H9 (cell line): ENCODE measurements around the gene TENT5D. TPM values are rescaled to one million over a fixed set of nuclear protein-coding genes. Genes with fewer than 3 reads are reported as not detected.

ENCODE experiments used
- DNase-seq: peaks from one replicate; pipeline ENCODE4 v3.0.0-alpha.2; 2017
- H2AFZ ChIP-seq: one replicate; pipeline ENCODE4 v1.6.1; 2013; ENCODE audit warnings: mild to moderate bottlenecking, low read length, control low read depth, moderate library complexity
- H2AK5ac ChIP-seq: 2 replicates; pipeline ENCODE4 v1.6.1; 2013; ENCODE audit warnings: low read length, control low read depth, mixed read lengths; ENCODE audit not compliant: insufficient read length
- H2BK120ac ChIP-seq: one replicate; pipeline ENCODE4 v1.6.1; 2013; ENCODE audit warnings: low read depth, mild to moderate bottlenecking, low read length, control low read depth, inconsistent platforms; ENCODE audit not compliant: poor library complexity, severe bottlenecking
- H2BK12ac ChIP-seq: 2 replicates; pipeline ENCODE4 v1.6.1; 2013; ENCODE audit warnings: low read length, control low read depth, mixed read lengths, low read depth; ENCODE audit not compliant: insufficient read length
- H2BK15ac ChIP-seq: 2 replicates; pipeline ENCODE4 v1.6.1; 2013; ENCODE audit warnings: low read depth, low read length, control low read depth
- H2BK20ac ChIP-seq: one replicate; pipeline ENCODE4 v1.6.1; 2013; ENCODE audit warnings: low read depth, mild to moderate bottlenecking, low read length, control low read depth, inconsistent platforms; ENCODE audit not compliant: poor library complexity, severe bottlenecking
- H2BK5ac ChIP-seq: 2 replicates; pipeline ENCODE4 v1.6.1; 2013; ENCODE audit warnings: low read length, control low read depth, mixed read lengths; ENCODE audit not compliant: insufficient read length
- H3K14ac ChIP-seq: 2 replicates; pipeline ENCODE4 v1.6.1; 2013; ENCODE audit warnings: low read length, control low read depth; ENCODE audit not compliant: insufficient read depth
- H3K18ac ChIP-seq: 2 replicates; pipeline ENCODE4 v1.6.1; 2013; ENCODE audit warnings: low read depth, mild to moderate bottlenecking, mixed read lengths, low read length, control low read depth; ENCODE audit not compliant: insufficient read length
- H3K23ac ChIP-seq: 2 replicates; pipeline ENCODE4 v1.6.1; 2013; ENCODE audit warnings: low read length, control low read depth, mixed read lengths, low read depth; ENCODE audit not compliant: insufficient read length
- H3K23me2 ChIP-seq: 2 replicates; pipeline ENCODE4 v1.6.1; 2013; ENCODE audit warnings: low read depth, mild to moderate bottlenecking, mixed read lengths, low read length, control low read depth; ENCODE audit not compliant: insufficient read length, poor library complexity, severe bottlenecking
- H3K27ac ChIP-seq: 2 replicates; pipeline ENCODE4 v1.5.1; 2013; ENCODE audit warnings: low read length, control low read depth, mixed read lengths, low read depth; ENCODE audit not compliant: insufficient read length
- H3K27me3 ChIP-seq: 2 replicates; pipeline ENCODE4 v1.6.1; 2013; ENCODE audit warnings: low read length, control low read depth, inconsistent platforms; ENCODE audit not compliant: insufficient read depth
- H3K4ac ChIP-seq: 2 replicates; pipeline ENCODE4 v1.6.1; 2013; ENCODE audit warnings: low read depth, mild to moderate bottlenecking, control low read depth, inconsistent platforms, low read length, moderate library complexity
- H3K4me1 ChIP-seq: 2 replicates; pipeline ENCODE4 v1.6.1; 2013; ENCODE audit warnings: low read length, control low read depth, inconsistent platforms; ENCODE audit not compliant: insufficient read depth
- H3K4me2 ChIP-seq: 2 replicates; pipeline ENCODE4 v1.6.1; 2013; ENCODE audit warnings: low read length, control low read depth, mixed read lengths; ENCODE audit not compliant: insufficient read length, insufficient read depth
- H3K56ac ChIP-seq: 2 replicates; pipeline ENCODE4 v1.6.1; 2013; ENCODE audit warnings: low read depth, mild to moderate bottlenecking, mixed read lengths, low read length, control low read depth; ENCODE audit not compliant: insufficient read length
- H3K79me1 ChIP-seq: 2 replicates; pipeline ENCODE4 v1.6.1; 2013; ENCODE audit warnings: low read depth, mild to moderate bottlenecking, moderate library complexity, low read length, control low read depth, inconsistent platforms; ENCODE audit not compliant: insufficient read depth, poor library complexity, severe bottlenecking
- H3K79me2 ChIP-seq: 2 replicates; pipeline ENCODE4 v1.6.1; 2013; ENCODE audit warnings: low read length, control low read depth, inconsistent platforms; ENCODE audit not compliant: insufficient read depth
- H3K9ac ChIP-seq: 2 replicates; pipeline ENCODE4 v1.6.1; 2013; ENCODE audit warnings: low read length, control low read depth, mixed read lengths; ENCODE audit not compliant: insufficient read length; ENCODE audit errors: extremely low read depth
- H3K9me3 ChIP-seq: one replicate; pipeline ENCODE4 v1.6.1; 2013; ENCODE audit warnings: low read depth, low read length, inconsistent platforms; ENCODE audit not compliant: control insufficient read depth
- H3T11ph ChIP-seq: one replicate; pipeline ENCODE4 v1.6.1; 2013; ENCODE audit warnings: mild to moderate bottlenecking, low read length, control low read depth, inconsistent platforms
- H4K20me1 ChIP-seq: one replicate; pipeline ENCODE4 v1.6.1; 2013; ENCODE audit not compliant: control insufficient read depth, insufficient read length, insufficient read depth
- H4K5ac ChIP-seq: 2 replicates; pipeline ENCODE4 v1.6.1; 2013; ENCODE audit warnings: low read depth, mild to moderate bottlenecking, mixed read lengths, low read length, control low read depth; ENCODE audit not compliant: insufficient read length
- H4K8ac ChIP-seq: replicated peaks from 2 replicates; pipeline ENCODE4 v1.6.1; 2013; ENCODE audit warnings: low read length, control low read depth, mixed read lengths, low read depth; ENCODE audit not compliant: insufficient read length
- H4K91ac ChIP-seq: 2 replicates; pipeline ENCODE4 v1.6.1; 2013; ENCODE audit warnings: low read depth, mild to moderate bottlenecking, moderate library complexity, mixed read lengths, low read length, control low read depth; ENCODE audit not compliant: insufficient read length
- H3K27ac Mint-ChIP-seq, 3 experiments: 2 replicates in 2 of 3; 3 replicates in 1 of 3; pipeline ENCODE4 v1.8.0; 2020 to 2021; ENCODE audit warnings: mixed read lengths in 3 of 3, mild to moderate bottlenecking in 1 of 3, moderate library complexity in 1 of 3
- H3K27me3 Mint-ChIP-seq: 2 replicates; pipeline ENCODE4 v1.8.0; 2021; ENCODE audit warnings: low read depth, mild to moderate bottlenecking, moderate library complexity, mixed read lengths
- H3K36me3 Mint-ChIP-seq, 3 experiments: 2 replicates in 2 of 3; 3 replicates in 1 of 3; pipeline ENCODE4 v1.8.0; 2020 to 2021; ENCODE audit warnings: low read depth in 3 of 3, mixed read lengths in 3 of 3; ENCODE audit not compliant: insufficient read depth in 1 of 3
- H3K4me1 Mint-ChIP-seq, 2 experiments: 2 replicates each; pipeline ENCODE4 v1.8.0; 2020; ENCODE audit warnings: mixed read lengths in 2 of 2
- H3K4me3 Mint-ChIP-seq, 2 experiments: 2 replicates in 1 of 2; 3 replicates in 1 of 2; pipeline ENCODE4 v1.8.0; 2020 to 2021; ENCODE audit warnings: mild to moderate bottlenecking in 2 of 2, mixed read lengths in 2 of 2, moderate library complexity in 1 of 2
- H3K9me3 Mint-ChIP-seq, 2 experiments: 2 replicates in 1 of 2; 3 replicates in 1 of 2; pipeline ENCODE4 v1.8.0; 2020; ENCODE audit warnings: mild to moderate bottlenecking in 2 of 2, mixed read lengths in 2 of 2, moderate library complexity in 1 of 2
- total RNA-seq: library from RNA; stranded (reverse); gene quantifications from 2 replicates; pipeline ENCODE4 v1.2.1, GENCODE V29; 2021
- TF ChIP-seq, protein P1 (sequence below): fragments of 200-600 bp; sonication (generic); conservative IDR thresholded peaks from 3 replicates; pipeline ENCODE4 v1.8.0; 2021; ENCODE audit warnings: antibody characterized with exemption, mild to moderate bottlenecking

Gene TENT5D
- total RNA-seq, 1 experiment from 2014 or later = not detected

DNA sequence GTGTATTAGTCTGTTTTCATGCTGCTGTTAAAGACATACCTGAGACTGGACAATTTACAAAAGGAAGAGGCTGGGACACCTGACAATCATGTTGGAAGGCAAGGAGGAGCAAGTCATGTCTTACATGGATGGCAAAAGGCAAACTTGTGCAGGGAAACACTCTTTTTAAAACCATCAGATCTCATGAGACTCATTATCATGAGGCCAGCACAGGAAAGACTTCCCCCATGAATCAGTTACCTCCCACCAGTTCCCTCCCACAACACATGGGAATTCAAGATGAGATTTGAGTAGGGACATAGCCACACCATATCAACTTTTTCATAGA, 11.2 kb downstream of the TENT5D start:
- no peak overlapping the region for H3T11ph ChIP-seq
- H3K9me3 ChIP-seq = peaks cover 19% of the 10 kb centered on the region
- no peak overlapping the region for H2BK15ac ChIP-seq
- H2BK20ac ChIP-seq = no peak overlapping the region
- Mint-ChIP-seq H3K4me3 (no peak overlapping the region), H3K9me3 (peaks cover 55 to 70% of the 10 kb centered on the region in 2 experiments), H3K27me3 (no peaks in the 10 kb centered on the region), H3K36me3 (peaks cover 11 to 20% (median 16%) of the 10 kb centered on the region in 3 experiments; a peak in 6 of 7 replicates), H3K27ac (no peak overlapping the region), H3K4me1 (no peaks in the 10 kb centered on the region)
- no peaks in the 10 kb centered on the region for H3K4me1 ChIP-seq
- H3K79me1 ChIP-seq = no peaks in the 10 kb centered on the region
- H3K79me2 ChIP-seq = no peaks in the 10 kb centered on the region
- H3K14ac ChIP-seq = no peak overlapping the region
- no peak overlapping the region for H4K5ac ChIP-seq
- no peak overlapping the region for H2AK5ac ChIP-seq
- H4K91ac ChIP-seq = no peak overlapping the region
- H2BK120ac ChIP-seq = no peak overlapping the region
- no peak for DNase-seq
- no peaks in the 10 kb centered on the region for H3K23me2 ChIP-seq
- H3K4me2 ChIP-seq = no peak overlapping the region
- no peak overlapping the region for H3K18ac ChIP-seq
- no peak overlapping the region for H3K56ac ChIP-seq
- TF ChIP-seq, protein P1, sequence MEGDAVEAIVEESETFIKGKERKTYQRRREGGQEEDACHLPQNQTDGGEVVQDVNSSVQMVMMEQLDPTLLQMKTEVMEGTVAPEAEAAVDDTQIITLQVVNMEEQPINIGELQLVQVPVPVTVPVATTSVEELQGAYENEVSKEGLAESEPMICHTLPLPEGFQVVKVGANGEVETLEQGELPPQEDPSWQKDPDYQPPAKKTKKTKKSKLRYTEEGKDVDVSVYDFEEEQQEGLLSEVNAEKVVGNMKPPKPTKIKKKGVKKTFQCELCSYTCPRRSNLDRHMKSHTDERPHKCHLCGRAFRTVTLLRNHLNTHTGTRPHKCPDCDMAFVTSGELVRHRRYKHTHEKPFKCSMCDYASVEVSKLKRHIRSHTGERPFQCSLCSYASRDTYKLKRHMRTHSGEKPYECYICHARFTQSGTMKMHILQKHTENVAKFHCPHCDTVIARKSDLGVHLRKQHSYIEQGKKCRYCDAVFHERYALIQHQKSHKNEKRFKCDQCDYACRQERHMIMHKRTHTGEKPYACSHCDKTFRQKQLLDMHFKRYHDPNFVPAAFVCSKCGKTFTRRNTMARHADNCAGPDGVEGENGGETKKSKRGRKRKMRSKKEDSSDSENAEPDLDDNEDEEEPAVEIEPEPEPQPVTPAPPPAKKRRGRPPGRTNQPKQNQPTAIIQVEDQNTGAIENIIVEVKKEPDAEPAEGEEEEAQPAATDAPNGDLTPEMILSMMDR = no peak
- H3K9ac ChIP-seq = no peak overlapping the region
- H3K27me3 ChIP-seq = no peaks in the 10 kb centered on the region
- H4K8ac ChIP-seq = no peak overlapping the region
- H2BK5ac ChIP-seq = no peak overlapping the region
- no peak overlapping the region for H3K4ac ChIP-seq
- no peak overlapping the region for H3K27ac ChIP-seq
- H3K23ac ChIP-seq = no peak overlapping the region
- H2AFZ ChIP-seq = no peak overlapping the region
- H4K20me1 ChIP-seq = no peaks in the 10 kb centered on the region
- H2BK12ac ChIP-seq = no peak overlapping the region
